Stimulated activated CD8-positive, alpha-beta memory T cell treated with anti-CD3 and anti-CD28 coated beads, Interleukin-7, amount 100 ng/mL, for 24 hours (primary cell): ENCODE data around the gene GMPPA.

ENCODE experiments used
- DNase-seq: peaks from one replicate; pipeline ENCODE4 v3.0.0-alpha.2; 2020; ENCODE audit warnings: low read depth

Gene GMPPA

DNA sequence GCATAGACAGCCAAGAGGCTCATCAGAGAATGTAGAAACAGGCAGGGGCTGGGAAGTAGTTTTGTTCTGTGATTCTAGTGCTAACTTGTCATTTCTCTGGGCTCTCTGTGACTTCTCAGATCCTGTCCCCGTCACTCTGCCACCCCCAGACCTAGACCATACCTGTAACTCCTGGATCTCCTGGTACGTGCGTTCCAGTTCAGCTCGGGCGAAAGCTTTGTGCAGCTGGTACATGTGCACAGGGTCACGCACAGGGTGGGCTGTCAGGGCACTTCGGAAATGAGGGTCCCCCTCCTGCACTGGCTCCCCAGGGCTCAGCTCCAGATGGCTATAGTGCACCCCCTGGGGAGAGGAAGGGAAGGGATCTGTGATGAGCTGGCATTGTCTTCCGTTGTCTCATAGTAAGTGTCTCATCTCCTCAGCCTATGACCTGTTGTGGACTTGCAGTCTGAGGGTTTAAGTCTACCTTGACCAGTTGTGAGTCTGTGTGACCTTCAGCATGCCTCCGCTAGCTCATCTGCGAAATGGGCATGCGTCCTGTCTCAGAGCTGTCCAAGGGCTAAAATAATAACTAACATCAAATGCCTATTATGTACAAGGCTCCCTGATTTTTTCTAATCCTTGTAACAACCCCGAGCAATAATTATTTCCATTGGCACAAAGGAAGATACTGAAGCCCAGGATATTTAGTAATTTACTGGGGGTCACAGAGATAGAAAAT lies 42.3 kb downstream of the GMPPA start:
- DNase-seq: no peak

DNA sequence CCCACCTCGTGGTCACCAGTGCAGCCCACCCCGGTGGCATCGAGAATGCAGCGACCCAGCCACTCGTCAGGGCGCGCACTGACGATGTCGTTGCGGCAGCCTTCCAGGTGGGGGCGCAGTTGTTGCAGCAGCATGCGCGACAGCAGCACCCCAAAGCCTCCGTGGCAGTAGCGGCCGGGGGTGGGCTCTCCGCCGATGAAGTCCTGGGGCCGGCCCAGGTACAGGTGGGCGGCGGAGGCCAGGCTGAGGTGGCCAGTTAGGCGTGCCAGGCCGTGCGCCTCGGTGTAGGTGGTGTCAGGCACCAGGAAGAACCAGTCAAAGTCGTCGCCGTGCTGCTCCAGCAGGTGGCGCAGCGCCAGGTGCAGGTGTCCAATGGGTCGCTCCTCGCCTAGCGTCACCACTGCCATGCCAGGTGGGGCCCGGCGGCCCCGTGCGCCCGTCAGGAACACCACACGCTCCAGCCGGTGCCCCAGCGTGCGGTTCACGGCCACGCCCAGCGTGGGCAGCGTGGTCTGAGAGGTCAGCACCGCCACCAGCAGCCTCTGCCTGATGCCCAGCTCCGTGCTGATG lies 43.0 kb downstream of the GMPPA start:
- DNase-seq: peak; percentile 67

DNA sequence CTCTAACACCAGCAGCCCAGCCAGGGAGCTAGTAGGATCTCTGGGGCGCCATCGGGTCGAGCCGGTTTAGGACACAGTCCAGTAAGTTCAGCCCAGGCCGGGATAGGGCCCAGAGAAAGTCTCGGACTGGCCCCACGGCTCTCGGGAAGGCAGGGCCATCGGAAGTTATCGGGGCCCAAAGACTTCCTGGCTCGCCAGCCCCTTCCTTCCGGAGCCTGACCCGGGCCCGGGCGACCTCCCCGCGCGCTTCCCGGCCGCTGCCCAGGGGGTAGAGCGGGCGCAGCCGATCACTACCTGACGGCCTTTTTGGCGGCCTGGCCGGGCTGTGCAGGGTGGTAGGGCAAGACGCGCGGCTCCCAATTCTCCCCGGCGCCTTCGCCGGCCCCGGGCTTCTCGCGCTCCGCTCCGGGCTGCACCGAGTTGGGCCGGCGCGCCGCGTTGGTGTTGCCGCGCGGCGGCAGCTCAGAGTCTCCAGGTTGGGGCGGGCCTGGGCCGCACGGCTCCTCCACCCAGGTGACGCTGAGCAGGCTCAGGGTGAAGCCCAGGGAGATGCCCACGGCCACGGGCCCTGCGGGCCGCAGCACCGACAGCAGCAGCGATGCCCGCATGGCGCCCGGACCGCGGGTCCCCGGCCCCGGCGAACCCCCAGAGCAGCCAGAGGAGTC lies 44.4 kb downstream of the GMPPA start:
- DNase-seq: no peak

DNA sequence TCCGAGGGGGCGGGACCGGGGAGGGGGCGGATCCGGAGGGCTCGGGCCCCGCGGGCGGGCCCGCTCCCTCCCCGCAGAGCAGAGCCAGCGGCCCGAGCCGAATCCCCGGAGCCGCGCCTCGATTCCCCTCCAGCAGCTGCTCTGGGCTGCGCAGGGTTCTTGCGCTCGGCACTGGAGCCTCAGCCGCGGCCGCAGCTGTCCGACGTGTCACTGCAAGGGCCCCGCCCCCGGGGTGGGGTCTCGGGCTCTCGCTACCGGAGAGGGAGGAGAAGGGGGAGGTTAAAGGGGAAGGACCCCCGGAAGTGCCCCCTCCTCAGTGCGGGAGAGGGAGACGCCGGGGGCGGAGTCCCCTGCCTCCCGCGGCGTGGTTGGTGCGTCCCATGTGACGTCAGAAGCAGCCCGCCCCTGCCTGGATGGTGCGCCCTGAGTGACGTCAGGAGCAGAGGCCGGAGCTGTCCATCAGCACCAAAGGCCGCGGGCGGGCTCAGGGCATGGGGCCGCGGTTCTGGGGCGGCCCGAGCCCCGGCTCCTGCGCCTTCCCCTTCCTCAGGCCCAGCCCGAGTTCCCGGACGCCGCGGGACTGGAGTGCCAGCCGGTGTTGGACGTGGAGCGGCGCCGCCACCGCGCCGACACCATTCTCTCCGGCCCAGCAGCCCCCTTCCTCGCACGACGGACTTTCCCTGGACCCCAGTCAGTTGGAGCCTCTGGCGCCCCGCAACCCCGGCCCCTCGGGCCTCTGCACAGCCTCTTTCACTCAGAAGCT lies 45.1 kb downstream of the GMPPA start, which contains the start of the genes CHPF and TMEM198:
CHPF (minus strand) TSS at position 214 of the 763 bp plus-strand sequence. CDS start 271 bp downstream, outside the sequence.
TMEM198 (plus strand) TSS at position 433 of the 763 bp plus-strand sequence. CDS start 700 bp downstream, outside the sequence.
- DNase-seq: peak; percentile 87

DNA sequence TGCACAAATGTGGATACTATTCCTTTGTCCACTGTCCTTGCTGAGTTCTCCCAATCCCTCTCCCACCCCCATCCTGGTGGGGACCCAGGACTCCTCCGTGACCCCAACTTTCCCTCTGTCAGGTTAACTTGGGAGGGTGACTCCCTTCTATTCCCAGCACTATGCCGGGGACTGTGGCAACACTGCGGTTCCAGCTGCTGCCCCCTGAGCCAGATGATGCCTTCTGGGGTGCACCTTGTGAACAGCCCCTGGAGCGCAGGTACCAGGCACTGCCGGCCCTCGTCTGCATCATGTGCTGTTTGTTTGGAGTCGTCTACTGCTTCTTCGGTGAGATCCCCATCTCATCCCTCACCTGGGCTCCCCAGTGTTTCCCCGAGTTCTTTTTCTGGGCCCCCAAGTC lies 45.9 kb downstream of the GMPPA start:
- DNase-seq: no peak

DNA sequence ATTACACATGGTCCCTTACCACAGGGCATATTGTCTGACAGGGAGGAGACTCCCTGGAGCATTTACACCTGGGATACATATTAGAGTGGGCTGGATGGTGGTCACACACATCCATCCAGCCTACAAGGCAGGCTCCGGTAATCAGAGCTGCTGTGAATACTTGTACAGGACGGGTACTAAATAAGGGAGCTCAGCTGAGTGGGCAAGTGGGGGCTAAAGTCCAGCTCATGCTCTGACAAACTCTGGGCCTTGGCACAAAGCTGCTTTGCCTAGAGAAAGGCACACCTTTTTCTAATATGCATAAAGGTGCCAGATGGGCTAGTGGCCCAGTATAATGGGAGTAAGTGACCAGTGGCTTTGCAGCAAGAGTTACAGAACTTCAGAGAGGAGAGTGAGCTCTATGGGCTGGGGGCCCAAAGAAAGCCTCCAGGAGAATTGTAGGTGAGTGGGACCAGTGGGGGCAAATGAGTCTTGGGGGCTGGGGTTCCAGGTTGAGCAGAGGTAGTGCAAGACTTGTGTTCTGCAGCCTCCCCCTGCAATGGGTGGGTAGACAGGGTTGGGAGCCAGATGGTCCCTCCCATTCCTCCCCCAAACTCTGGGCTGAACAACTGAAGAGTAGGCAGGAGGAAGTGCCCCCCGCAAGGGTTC lies 46.7 kb downstream of the GMPPA start:
- DNase-seq: no peak

DNA sequence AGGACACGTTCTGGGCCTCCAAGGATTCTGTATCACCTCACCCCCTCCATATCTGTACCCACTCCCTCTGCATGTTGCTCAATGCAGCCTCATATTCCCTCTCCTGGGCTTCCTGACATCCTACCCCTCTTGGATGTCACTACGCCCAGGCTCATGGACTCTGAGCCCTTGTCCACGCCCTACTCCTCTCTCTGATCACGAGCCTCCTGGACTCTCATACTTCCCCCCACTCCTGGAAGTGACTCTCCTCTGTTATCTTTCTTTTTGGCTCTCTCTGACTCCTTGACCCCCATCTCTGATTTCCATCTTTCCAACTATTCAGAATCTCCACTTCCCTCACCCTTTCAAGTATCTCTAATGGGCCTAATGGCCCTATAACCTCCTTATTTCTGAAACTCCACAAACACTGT lies 47.3 kb downstream of the GMPPA start:
- DNase-seq: no peak

DNA sequence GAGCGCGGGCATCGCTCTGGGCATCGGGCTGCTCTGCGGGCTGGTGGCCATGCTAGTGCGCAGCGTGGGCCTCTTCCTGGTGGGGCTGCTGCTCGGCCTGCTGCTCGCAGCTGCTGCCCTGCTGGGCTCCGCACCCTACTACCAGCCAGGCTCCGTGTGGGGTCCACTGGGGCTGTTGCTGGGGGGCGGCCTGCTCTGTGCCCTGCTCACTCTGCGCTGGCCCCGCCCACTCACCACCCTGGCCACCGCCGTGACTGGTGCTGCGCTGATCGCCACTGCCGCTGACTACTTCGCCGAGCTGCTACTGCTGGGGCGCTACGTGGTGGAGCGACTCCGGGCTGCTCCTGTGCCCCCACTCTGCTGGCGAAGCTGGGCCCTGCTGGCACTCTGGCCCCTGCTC lies 48.9 kb downstream of the GMPPA start:
- DNase-seq: no peak

DNA sequence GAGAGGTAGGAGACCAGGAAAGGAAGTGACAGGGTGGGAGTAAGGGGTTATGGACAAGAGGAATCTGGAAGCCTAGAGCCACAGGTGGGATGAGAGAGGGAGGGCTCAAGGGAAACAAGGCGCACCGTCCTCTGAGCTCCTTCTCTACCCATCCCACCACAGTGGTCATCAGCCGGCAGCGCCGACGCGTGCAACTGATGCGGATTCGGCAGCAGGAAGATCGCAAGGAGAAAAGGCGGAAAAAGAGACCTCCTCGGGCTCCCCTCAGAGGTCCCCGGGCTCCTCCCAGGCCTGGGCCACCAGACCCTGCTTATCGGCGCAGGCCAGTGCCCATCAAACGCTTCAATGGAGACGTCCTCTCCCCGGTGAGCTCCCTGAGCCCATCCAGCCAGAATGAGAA lies 50.3 kb downstream of the GMPPA start:
- no peak for DNase-seq

DNA sequence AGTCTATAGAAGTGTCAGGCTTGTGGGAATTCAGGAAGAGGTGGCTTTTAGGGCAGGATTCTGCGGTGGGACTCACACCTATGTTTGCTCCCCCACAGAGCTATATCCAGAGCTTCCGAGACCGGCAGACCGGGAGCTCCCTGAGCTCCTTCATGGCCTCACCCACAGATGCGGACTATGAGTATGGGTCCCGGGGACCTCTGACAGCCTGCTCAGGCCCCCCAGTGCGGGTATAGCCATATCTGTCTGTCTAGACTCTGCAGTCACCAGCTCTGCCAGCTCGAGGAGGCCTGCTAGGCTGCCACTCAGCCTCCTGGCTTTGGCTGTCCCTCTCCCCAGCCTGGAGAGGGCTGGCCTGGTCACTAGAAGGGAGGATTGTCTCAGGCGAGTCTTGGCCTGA lies 50.9 kb downstream of the GMPPA start:
- DNase-seq: no peak

DNA sequence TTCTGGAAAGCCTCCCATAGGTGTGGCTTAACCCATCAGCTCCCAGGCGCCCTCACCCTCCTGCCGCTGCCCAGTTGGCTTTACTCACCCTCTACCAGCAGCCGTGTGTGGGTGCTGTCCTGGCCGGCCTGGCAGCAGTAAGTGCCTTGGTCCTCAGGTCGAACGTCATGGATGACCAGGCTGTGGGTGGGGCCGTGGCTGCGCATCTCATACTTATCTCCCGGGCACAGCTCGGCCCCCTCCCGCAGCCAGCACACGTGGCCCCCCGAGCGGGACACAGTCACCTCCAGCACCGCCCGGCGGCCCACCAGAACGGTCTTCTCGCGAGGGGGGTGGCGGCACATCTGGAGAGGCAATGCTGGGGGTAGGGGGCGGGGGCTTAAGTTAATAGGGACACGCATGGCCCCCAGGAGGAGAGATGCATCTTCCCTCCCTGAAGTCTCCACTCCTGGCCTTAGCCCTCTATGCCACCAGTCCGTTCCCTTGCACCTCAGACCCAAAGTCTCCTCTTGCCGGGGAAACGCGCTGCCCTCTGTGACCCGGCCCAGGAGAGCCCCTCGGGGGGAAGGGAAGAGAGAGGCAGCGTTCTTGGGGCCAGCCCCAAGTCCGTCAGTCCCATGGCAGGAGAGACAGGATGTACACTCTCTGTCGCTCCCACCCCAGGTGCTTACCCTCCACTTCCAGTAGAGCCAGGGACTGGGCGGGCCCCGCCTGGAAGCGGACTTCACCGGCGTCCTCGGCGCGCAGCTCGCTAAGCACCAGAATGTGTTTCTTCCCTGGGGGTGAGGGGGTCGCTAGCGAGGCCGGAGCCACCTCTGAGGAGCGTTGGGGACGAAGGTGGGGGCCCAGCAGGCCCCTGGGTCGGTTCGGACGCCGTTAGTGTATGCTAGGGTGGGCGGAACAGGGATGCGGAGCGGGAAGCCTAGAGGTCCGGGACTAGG lies 53.0 kb downstream of the GMPPA start:
- no peak for DNase-seq

DNA sequence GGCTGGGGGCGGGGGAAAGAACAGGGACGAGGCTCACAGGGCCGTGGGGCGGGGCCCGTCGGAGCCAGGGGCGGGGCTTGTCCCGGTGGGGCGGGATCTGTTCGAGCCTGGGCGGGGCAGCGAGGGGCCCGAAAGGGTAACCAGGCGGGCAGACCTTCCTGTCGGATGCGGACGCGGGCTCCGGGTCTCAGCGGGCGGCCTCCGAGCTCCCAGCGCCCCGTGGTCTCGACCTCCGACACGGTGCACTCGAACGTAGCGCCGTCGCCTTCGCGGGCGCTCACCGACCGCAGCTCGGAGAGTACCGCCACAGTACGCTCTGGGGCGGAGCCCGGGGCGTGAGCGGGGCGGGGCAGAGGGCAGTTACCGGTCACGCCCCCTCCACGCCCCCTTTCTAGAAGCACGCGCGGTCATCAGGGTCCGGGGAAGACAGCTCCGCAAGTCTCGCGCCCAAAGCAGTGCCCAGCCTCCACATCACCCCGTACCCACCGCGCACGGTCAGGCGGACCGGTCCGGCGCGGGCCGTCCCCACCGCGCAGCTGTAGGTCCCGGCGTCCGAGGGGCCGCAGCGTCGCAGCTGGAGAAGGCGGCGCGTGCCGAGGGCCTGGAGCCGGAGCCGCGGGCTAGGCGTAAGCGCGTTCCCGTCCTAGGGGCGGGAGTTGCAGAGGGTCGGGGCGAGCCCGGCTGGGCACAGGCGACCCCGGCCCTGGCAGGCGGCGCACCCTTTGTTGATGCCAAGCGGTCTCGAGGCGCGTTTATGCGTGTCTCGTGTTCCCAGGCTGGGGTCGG lies 53.9 kb downstream of the GMPPA start:
- peak; percentile 76 for DNase-seq

DNA sequence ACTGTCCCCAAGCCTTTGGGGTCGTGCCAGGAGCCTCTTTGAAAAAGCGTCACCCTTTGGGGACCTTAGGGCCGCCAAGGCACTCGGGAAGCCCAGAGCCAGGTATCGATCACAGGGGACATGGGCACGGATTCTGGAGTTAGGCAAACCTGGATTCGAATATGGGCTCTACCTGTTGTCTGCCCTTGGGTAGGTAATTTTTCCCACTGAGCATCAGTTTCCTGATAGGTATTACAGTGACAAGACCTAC lies 54.4 kb downstream of the GMPPA start:
- DNase-seq: no peak

DNA sequence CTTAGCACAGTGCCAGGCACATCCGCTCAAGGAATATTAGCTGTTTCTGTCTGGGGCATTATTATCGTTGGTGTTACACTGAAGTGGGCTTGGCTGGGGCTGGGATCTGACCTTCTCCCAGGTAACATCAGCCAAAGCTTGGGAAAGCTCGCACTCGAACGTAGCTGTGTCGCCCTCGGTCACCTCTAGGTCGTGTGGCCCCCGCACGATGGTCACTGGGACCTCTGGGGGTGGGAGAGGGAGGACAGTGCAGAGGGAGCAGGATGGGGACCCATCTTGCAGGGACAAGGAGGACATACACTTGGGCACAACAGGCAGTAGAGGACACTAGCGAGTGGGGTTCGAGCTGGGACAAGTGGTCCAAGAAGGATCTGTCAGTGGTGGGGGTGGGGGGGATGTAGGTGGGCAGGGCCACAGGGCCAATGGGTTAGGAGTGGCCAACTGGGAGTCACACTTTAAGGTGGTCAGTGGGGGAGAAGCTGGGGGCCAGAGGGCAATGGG lies 54.8 kb downstream of the GMPPA start:
- no peak for DNase-seq

DNA sequence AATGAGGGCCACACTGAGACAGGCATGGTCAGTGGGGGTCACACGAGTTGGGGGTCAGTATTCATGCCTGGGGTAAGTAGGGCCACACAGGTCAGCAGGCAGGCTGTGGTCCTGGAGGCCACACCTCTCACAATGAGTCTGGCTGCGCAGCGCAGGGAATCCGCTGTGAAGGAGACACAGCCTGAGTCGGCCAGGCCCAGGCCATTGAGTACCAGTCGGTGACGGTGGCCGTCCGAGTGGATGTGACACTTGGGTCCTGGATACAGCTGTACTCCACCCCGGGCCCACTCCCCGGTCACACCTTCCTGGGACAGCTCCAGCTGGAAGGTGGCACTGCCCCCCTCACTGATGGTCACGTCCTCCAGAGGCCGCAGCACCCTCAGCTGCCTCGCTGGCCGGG lies 55.7 kb downstream of the GMPPA start:
- DNase-seq: no peak

DNA sequence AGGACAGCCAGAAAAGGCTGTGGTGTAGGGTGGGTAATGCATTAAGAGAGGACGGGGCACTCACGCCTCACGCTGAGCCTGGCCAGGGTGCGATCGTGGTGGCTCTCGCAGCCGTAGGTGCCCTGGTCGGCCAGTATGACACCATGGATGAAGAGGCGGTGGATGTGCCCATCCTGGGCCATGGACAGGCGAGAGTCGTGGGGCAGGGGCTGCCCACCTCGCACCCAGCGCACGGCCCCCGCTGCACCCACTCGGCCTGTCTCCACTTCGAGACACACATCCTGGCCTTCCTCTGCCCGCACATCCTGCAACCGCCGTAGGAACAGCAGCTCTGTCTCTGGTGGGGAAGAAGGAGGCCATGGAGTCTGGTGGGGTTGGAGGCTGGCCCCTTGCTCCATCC lies 57.3 kb downstream of the GMPPA start:
- DNase-seq: no peak

DNA sequence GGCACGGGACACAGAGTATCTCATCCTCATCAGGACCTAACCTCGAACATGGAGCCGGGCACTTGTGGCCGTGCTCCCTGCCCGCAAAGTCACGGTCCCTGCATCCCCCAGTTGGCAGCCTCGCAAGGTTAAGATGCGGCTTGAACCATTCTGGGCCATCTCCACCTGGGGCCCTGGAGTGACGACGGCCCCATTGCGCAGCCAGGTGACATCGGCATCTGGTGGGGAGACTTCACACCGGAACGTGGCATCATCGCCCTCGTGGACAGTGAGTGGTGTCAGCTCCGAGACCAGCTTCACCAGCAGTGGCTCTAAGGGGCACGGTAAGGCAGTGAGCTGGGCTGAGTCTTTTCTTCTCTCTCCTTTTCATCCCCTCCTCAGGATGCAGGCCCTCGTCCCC lies 57.7 kb downstream of the GMPPA start:
- no peak for DNase-seq
